Measurements from ENCODE around the gene CAB39L.

DNA sequence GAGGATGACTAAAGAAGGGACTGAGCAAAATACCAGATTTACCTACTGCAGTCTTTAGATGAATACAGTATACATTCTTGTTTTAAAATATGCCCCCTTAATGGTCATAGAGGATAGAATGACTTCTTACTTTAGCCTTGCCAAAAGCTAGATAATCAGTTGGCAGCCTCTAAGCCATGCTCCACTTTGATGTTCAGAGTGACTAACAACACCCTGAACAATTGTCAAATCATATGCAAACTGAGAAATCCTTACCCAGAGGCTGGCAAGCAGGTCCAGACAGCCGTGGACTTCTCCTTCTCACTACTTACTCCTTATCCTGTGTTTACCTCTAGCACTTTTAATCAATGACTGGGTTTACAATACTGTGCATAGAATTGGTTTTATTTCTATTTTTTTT is 28.3 kb upstream of the CAB39L start:
- TF ChIP-seq CTCF (IDR thresholded peaks at IDR 0.05) (no peak), MYC (IDR thresholded peaks at IDR 0.05; ENCODE audit: borderline replicate concordance, low read length) (no peak), POLR2A (IDR thresholded peaks at IDR 0.05; ENCODE audit: low read length) (no peak), RAD21 (conservative IDR thresholded peaks at IDR 0.05 in 1 of 2, IDR thresholded peaks at IDR 0.05 in 1 of 2) (no peak), RCOR1 (IDR thresholded peaks at IDR 0.05; ENCODE audit: low read depth, low read length) (no peak), MAFK (IDR thresholded peaks at IDR 0.05; ENCODE audit: partially characterized antibody) (no peak), ZFP36 (IDR thresholded peaks at IDR 0.05; ENCODE audit: borderline replicate concordance, partially characterized antibody) (no peak)
- TF ChIP-seq, protein P1, sequence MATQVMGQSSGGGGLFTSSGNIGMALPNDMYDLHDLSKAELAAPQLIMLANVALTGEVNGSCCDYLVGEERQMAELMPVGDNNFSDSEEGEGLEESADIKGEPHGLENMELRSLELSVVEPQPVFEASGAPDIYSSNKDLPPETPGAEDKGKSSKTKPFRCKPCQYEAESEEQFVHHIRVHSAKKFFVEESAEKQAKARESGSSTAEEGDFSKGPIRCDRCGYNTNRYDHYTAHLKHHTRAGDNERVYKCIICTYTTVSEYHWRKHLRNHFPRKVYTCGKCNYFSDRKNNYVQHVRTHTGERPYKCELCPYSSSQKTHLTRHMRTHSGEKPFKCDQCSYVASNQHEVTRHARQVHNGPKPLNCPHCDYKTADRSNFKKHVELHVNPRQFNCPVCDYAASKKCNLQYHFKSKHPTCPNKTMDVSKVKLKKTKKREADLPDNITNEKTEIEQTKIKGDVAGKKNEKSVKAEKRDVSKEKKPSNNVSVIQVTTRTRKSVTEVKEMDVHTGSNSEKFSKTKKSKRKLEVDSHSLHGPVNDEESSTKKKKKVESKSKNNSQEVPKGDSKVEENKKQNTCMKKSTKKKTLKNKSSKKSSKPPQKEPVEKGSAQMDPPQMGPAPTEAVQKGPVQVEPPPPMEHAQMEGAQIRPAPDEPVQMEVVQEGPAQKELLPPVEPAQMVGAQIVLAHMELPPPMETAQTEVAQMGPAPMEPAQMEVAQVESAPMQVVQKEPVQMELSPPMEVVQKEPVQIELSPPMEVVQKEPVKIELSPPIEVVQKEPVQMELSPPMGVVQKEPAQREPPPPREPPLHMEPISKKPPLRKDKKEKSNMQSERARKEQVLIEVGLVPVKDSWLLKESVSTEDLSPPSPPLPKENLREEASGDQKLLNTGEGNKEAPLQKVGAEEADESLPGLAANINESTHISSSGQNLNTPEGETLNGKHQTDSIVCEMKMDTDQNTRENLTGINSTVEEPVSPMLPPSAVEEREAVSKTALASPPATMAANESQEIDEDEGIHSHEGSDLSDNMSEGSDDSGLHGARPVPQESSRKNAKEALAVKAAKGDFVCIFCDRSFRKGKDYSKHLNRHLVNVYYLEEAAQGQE (IDR thresholded peaks at IDR 0.05) = no peak
